Measurements from ENCODE around the gene BTBD9.

- TF ChIP-seq CTCF (IDR thresholded peaks at IDR 0.05) (no peak), POLR2A (IDR thresholded peaks at IDR 0.05) (no peak)
Observed at GRCh38 chr6:38354037-38354381, 285.7 kb downstream of the BTBD9 start.
